ENCODE measurements around the gene CPAMD8.

GRCh38 chr19:16903347-16903746 lies 123.3 kb downstream of the CPAMD8 start:
- TF ChIP-seq, protein P1, sequence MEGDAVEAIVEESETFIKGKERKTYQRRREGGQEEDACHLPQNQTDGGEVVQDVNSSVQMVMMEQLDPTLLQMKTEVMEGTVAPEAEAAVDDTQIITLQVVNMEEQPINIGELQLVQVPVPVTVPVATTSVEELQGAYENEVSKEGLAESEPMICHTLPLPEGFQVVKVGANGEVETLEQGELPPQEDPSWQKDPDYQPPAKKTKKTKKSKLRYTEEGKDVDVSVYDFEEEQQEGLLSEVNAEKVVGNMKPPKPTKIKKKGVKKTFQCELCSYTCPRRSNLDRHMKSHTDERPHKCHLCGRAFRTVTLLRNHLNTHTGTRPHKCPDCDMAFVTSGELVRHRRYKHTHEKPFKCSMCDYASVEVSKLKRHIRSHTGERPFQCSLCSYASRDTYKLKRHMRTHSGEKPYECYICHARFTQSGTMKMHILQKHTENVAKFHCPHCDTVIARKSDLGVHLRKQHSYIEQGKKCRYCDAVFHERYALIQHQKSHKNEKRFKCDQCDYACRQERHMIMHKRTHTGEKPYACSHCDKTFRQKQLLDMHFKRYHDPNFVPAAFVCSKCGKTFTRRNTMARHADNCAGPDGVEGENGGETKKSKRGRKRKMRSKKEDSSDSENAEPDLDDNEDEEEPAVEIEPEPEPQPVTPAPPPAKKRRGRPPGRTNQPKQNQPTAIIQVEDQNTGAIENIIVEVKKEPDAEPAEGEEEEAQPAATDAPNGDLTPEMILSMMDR (conservative IDR thresholded peaks at IDR 0.05; ENCODE audit: low read length), result no peak
- no peak for TF ChIP-seq EZH2phosphoT487 (IDR thresholded peaks at IDR 0.05; ENCODE audit: borderline replicate concordance, low read depth, low read length)
